DMS114 treated with DMSO at 0.1 percent for 48 hours (cell line): ENCODE data around the gene PRR23E.

Experiments used
- DNase-seq: peaks from one replicate; lab custom pipeline; 2025; ENCODE audit not compliant: unreplicated experiment; lab: John Stamatoyannopoulos, UW

The PRR23E gene

GRCh38 chr3:127222163-127222562 is 29.2 kb downstream of the PRR23E start:
- no peak for DNase-seq

DNA sequence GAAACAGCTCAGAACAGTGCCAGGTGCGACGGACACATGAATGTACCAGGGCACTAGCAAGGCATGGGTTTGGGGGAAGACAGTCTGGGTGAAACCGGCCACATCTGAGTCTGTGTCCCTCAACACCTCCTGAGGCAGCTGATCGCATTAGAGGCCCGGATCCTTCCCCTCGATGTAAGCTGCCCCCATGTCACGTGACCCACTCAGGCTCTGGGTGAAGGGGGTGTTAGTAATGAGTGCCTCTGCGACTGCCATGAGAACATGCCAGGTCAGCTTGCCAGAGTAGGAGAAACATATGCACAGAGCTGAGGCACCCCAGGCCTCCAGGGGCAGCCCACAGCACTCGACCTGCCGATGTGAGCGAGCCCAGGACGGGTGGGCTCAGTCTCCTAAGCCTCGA is 29.7 kb downstream of the PRR23E start:
- DNase-seq, result no peak

DNA sequence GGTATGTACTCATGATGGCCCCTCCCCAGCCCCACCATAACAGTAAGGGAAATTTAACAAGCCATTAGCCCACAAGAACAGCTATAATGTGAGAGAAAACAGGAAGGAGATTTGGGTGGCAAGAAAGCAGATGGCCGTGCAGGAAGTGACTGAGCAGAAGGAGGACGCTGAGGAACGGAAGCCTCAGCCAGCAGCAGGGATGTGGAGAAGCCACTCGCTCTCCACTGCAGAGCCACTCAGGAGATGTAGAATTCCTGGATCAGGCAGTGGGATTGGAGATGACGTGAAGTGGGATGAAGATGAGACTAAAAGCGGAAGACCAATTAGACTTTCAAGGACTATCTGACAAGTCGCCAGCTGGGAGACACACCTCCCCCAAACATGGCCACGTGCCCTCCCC is 31.2 kb downstream of the PRR23E start:
- DNase-seq, result no peak

DNA sequence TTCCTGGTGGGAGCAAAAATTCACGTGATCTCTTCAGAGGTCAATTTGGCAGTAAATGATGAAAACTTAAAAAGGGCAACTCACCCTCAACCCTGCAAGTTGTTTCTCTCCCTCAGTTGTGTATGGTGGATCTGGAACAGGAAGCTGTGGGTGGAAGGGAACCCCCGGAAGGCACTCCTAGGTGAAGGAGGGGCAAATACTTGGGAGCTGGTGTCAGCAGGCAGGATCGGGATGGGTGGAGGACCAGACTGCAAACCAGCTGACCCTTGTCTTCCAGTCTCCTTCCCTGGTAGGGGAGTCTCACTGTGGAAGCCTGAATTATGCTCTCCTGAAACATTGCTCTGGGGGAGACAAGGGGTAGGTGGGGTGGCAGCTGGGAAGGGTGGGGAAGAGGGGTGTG is 33.5 kb downstream of the PRR23E start:
- no peak for DNase-seq

- DNase-seq, result no peak
Measured at GRCh38 chr3:127226946-127227842, 34.3 kb downstream of the PRR23E start.

DNA sequence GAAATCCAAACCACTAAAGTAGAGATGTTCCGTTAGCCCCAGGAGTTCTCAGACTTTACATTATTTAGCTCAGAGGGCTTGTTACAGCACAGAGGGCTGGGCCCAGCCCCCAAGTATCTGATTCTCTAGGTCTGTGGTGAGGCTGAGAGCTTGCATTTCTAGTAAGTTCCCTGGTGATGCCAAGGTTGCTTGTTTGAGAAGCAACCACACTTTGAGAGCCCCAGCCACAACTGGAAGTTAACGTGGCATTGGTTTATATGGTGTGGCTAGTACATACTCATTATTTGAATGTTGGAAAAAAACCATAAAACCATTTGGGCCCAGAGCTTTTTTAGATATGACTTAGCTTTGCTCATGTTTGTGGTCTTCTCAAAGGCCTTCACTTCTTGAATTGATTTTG is 35.9 kb downstream of the PRR23E start:
- no peak for DNase-seq

DNA sequence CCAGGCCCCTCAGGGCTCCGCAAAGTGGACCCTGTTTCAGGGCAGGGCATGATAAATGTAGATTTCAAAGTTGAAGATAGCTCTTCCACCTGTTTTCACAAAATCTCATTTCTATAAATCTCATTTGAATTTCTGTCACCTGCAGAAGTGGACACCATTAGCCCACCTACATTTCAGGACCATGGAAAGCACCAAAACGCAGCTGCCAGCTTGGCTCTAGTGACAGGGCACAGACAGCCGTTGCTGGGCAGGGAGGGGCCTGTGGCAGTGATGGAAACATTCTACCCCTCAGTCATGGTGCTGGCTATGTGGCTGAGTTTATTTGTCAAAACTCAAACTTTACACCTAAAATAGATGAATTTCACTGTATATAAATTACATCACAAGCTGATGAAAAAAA is 40.4 kb downstream of the PRR23E start:
- no peak for DNase-seq

- DNase-seq, result no peak
Measured at GRCh38 chr3:127234778-127235177, 41.8 kb downstream of the PRR23E start.

DNA sequence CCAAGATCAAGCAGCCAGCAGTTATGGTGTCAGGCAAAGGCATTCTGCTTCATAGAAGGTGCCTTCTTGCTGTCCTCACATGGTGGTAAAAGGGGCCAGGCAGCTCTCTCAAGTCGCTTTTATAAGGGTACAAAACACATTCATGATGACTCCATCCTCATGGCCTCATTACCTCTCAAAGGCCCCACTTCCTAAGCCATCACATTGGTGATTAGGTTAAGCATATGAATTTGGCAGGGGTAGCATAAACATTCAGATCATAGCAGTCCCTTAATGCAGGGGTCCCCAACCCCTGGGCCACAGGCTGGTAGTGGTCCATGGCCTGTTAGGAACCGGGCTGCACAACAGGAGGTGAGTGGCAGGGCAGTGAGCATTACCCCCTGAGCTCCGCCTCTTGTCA is 42.8 kb downstream of the PRR23E start:
- DNase-seq, result no peak

- no peak for DNase-seq
Measured at GRCh38 chr3:127237835-127238234, 44.9 kb downstream of the PRR23E start.

DNA sequence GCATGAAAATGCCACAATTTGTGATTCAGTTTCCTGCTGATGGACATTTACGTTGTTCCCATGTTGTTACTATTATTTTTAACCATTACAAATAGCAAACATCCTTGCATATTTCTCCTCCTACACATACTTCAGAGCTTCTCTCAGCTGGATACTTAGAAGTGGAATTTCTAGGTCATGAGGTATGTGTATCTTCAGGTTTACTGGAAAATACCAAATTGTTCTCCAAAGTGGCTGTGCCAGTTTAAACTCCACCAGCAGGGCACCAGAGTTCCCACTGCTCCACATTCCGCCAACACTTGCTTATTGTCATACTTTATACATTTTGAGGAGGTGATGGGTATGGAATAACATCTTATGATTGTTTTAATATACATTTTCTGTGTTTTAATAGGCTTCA is 45.7 kb downstream of the PRR23E start:
- no peak for DNase-seq

DNA sequence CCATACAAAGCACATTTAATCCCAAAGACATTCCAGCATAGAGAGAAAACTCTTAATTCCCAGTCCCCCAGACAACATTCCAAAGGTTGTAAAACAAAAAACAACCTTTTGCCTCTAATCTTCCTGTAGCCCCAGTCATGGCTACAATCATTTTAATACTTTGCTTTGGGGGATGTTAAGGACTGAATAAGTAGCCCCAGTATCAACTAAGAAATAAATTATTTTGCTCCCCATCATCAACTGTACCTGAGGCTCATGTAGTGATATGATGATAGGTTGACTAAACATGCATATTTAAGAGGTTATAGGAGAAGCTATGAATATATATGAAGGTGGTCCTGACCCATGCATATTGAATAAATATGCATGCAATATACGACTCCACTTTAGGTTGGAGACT is 54.4 kb downstream of the PRR23E start:
- DNase-seq, result no peak
